ENCODE measurements around the gene MGMT.

The MGMT gene

DNA sequence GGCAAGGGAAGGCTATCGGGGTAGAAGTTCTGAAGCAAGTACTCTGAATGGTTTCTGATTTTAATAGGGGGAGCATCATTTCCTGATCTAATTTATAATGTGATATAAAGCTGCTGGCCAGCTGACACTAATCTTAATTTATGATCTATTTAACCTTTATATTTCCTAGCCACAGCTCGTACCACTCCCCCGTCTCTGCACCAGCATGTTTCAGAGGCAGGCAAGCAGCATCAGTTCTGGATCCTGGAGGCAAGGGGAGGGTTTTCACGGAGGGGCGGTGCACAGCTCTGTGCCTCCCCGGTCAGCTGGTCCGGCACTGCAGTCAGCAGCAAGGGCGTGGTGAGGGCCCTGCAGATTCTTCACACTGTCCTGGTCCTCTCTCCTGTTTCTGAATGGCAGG, 30.0 kb downstream of the MGMT start:
- no peak for DNase-seq

DNA sequence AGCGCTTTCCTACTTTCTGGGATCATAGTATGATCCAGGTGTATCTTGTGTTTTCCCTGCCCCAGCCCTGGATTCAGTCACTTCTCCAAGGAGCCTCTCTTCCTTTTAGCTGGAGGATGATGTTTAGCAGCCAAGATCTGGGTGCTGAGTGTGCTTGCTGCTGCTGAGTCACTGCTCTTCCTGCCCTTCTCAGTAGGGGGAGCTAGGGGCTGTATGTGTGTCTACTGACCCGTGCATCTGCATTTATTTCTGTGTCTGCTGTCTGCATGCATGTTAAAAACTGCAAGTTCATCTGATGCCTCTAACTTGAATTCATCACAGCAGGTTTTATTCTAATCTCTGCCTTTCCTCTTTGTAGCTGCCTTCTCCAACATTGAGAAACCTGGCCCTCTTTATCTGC, 31.6 kb downstream of the MGMT start:
- DNase-seq, result no peak

DNA sequence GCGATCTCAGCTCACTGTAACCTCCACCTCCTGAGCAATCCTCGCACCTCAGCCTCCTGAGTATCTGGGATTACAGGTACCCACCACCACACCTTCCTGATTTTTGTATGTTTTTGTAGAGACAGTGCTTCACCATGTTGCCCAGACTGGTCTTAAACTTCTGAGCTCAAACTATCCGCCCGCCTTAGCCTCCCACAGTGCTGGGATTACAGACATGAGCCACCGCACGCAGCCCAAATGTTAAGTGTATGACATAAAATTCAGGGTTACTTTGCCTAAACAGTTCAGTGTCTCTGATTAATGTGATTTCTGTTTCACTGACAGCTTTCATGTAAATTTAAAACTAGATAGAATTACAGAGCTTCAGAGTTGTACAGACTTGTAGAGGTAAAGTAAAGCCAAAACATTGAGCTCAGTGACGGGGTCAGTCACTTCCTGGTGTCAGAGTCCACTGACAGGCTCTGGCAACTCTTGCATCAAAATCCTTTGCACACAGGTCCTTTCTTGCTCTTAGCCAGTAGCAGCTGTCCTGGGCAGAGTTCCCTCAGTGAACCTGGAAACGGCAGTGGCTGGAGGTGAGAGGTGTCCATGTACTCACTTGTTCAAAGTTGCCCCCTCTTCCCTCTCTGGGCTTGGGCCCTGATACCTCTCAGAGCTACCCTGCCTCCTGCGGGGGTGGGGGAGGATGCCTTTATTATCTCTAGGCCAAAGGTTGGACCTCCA, 33.7 kb downstream of the MGMT start:
- no peak for DNase-seq

DNA sequence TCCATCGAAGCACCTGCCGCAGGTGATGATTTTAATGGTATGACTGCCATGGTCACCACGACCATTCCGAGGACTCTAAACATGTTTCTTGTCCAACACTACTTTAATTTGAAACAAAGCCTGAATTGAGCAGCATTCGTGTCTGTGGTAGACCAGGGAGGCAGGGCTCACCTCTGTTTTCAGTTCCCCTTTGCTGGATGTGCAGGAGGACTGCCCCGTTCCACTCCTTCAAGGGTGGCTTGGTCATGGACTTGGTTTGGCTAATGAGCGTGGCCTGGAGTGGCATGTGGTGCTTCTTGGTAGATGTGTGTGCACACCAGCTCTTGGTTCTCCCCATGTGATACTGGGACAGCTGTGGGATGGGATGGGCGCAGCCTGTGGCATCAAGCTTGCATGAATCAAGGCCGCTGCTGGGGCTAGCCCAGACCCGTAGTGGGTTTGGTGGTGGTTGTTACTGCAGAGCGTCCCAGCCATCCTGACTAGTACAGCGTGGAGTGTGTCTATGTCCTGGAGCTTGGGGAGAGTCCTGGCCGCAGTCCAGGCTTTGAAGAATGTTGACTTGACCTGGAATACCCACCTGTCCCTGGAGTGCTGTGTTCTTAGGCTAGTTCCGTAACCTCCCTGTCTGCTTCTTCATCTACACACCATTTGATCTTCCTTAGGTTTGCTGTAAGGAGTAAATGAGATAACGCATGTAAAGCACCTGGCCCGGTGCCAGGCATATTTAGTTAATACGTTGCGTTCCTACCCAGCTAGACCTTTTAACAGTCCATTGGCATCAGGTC, 34.8 kb downstream of the MGMT start:
- no peak for DNase-seq

DNA sequence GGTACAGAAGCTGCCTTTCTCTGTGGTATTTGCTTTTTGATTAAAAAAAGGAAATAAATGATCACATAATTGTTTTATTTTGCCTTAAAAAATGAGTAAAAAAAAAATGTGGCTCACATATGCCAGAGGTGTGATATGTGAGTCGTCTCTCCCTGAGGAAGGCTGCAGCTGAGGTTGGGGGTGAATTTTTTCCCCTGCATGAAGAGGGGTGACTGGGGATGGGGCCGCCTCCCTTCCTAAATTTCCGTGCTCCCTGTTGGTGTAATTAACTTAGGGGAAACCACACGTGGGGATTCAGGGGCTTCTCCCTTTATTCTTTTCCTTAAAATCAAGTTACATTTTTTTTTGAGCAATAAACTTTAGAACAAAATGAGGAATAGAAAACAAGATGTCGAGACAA, 35.4 kb downstream of the MGMT start:
- DNase-seq, result no peak

DNA sequence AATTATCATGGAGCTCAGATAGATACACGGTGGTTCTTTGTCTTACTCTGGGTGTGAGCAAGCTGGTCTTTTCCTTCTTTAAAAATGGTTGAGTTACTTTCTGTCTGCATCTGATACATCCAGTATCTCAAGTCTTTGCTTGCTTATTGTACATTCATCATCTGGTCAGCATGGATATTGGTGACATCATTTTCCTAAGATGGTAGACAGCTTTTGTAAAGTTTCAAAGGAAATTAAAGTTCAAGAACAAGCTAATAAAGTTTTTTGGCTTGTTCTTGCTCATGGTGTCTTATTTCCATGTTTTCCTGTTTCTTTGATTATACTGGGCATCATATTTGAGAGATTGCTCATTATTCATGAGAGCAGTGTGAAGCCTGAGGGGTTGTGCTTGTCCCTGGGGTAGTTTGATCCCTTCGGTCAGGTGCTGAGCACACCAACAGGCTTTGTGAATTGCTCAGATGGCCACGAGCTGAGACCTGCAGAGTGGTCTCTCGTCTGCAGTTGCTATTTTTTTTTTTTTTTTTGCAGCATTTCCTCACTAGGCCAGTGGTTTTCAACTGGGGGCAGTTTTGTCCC, 38.5 kb downstream of the MGMT start:
- DNase-seq, result no peak

DNA sequence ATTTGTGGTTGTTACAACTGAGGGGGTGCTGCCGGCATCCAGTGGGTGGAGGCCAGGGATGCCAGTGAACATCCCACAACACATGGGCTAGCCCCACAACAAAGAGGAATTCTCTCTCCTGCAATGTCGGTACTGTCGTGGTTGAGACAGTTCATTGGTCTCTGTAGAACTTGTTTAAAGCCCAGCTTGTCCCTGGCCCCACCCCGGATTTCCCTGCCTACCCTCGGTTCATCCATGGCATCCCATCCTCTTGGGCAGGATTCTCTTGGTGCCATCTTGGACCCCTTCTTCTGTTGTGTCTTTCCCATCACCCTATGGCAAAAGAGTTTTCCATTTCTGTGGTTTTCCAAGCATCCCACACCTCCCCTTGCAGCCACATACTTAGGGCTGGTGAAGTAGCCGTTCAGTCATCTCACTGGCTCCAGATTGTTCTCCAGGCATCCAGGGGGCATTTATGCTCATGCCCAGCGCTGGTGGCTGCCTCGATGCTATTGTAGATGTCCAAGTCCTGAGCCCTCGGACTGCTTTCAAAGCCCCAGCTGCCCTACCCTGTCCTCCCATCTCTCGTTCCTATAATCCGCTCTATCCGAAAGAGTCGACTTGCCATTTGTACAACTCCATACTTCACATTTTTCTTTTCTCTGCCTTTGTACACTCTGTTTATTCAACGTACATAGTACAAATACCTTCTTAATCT, 39.2 kb downstream of the MGMT start:
- DNase-seq, result no peak

DNA sequence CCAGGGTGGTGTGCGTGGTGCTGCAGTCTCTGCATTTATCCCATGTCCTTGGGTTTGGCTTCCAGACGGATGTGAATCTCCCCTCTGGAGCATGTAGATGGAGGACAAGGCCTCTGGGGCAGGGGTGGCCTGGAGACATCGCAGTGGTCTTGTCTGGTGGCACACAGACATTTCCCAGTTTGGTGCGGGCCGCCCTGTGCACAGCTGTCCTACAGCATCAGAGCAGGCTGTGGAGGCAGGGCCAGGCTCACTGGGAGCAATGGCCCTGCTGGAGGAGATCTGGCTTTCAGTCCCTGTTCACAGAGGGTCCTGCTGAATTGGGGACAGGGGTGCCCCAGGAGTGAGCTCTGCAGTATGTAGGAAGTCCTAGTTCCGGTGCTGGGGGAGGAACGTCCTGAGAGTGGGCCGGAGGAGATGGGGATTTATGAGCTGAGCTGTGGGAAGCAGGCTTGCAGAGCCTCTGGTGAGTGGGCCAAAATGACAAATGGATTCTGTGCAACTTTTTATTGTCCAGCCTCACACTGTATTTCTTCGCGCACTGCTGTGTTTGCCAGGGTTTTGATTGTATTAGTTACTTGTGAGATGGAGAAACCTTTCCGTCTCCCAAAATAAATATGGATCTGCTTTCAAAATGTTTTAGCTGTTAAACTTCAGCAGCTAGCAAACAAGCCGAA, 40.3 kb downstream of the MGMT start:
- no peak for DNase-seq

DNA sequence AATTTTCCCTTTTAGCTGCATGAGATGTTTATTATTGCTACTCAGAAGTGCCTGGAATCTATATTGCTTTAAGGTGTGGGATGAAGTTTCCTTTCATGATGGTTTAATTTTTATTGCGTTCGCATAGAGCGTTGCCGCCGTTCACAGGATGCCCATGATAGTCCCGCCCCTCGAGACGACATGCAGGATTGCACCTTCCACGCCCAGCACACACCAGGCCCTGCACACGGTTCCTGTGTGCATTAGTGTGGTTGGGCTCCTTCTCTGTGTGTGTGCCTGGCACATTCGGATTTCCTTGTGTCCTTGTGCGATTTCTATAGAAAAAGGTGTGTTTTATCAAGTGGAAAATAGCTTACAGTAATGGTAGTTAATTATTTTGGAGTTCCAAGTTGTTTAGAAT, 42.1 kb downstream of the MGMT start:
- no peak for DNase-seq

DNA sequence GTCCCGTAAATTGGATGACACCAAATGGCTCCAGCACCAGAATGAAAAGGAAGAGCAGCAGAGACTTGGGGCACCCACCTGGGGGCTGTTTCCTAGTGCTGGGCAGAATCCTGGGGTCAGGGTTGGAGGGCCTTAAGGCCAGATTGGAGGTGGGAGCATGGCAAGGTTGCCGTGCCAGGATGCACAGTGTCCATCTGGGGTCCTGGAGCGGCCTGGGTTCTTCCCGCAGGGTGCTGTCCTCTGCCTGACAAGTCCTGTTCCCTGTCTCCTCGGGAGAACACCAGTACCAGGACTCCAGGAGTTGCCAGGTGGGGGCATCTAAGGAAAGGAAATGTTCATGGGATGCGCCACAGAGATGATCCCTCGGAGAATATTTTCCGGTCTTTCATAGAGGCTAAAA, 42.8 kb downstream of the MGMT start:
- DNase-seq, result no peak

DNA sequence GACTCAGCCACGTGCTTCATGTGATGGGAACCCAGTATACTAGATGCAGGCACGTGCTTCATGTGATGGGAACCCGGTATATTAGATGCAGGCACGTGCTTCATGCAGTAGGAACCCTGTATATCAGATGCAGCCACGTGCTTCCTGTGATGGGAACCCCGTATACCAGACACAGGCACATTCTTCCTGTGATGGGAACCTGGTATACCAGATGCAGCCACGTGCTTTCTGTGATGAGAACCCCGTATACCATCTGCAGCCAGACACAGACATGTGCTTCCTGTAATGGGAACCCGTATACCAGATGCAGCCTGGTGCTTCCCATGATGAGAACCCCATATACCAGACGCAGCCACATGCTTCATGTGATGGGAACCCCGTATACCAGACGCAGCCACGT, 44.0 kb downstream of the MGMT start:
- no peak for DNase-seq

DNA sequence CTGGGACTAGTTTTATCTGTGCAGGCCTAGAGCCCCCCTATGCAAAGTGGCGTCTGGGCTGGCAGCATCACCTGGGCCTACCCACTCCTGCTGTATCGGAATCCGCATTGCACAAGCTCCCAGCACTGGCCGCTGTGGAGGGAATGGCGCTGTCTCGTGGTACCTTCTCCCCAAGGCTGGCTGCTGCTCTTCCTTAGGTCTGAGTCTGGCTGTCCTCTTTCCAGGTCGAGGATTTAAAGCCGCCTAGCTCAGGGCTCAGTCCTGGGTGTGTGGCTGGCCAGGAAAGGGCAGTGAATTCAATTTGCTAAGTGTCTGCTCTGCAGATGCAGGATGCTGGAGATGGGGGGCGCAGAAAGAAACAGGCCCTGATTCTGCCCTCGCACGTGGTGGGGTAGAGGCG, 44.7 kb downstream of the MGMT start:
- DNase-seq, result no peak

DNA sequence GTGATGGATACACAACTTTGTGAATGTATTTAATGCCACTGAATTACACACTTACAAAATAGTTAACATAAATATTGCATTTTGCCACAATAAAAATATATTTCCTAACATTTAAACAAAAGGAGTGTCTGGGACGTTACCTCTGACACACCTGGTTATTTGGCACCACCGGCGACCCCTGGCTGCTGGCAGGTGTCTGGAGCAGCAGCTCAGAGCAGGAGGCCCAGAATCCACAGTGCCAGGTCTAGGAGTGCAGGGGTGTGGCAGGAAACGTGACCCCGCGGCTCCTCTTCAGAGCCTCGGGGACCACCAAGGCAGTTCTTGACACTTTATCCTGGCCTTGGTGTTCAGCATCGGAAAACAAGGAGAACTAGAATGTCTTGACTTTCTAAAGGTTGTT, 46.3 kb downstream of the MGMT start:
- no peak for DNase-seq

DNA sequence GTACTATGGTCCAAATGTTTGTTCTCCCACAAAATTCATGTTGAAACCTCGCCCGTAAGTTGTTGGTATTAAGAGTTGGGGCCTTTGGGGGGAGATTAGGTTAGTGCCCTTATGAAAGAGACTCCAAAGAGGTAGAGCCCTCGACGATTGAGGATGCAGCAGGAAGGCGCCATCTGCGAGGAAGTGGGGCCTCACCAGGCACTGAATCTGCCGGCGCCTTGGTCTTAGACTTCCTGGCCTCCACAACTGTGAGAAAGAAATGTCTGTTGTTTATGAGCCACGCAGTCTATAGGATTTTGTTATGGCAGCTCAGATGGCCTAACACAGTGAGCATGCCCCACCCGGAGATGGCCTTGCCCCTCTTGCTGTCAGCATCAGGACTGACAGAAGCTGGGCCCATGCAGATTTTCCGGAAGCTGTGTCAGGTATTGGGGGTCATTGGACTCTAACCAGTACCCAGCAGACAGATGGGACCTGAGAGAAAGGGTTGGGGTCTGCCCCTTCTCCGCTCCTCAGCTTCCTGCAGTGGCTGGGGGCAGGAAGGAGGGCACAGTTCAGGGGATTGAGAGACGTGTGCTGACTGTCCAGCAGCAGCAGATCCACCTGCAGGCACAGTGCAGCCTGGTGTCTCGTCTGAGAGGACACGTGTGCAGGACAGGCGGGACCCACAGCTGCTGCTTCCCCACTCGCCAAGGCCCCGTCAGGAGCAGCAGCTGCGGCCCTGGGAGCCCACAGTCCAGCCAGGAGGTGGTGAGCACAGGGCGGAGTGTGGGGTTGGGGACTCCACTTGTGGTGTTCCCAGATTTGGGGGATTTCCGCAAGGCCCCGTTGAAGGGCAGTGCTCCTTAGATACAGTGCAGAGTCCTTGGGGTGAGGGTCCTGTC, 47.8 kb downstream of the MGMT start:
- no peak for DNase-seq

DNA sequence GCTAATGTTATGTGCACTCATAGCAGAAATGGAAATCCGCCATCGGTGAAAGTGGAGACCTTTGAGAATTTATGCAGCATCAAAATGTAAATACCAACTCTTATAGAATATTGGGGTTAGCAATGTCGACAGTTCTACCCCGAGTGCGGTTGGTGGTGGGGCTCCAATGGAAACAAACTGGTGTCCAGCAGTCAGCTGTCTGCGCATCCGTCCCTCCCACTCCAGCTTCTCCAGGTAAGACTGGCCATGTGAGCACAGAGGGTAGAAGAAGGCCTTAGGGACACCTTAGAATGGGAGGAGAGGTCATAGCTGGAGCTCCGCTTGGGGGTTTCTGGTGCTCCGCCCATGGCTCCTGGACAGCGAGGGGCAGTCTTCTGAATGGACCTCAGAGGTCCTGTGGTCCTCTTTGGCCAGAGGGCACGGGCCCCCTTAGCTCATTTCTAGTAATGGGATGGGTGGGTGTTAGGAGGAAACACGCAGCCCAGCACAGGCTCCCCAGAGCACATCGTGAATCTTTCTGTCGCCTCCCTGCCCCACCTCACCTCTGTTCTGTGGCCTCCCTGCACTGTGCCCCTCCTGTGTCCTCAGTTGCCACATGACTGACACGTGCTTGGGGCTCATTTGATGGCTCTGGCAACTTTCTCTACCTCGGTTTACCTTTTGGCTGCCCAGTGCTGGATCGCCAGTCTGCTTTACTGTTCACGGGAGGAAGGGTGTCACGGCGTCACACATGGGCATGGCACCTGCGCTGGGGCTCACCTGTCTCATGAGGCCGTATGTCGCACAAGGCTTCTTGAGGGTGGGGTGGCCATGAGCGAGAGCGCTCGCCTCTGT, 50.0 kb downstream of the MGMT start:
- DNase-seq, result no peak

DNA sequence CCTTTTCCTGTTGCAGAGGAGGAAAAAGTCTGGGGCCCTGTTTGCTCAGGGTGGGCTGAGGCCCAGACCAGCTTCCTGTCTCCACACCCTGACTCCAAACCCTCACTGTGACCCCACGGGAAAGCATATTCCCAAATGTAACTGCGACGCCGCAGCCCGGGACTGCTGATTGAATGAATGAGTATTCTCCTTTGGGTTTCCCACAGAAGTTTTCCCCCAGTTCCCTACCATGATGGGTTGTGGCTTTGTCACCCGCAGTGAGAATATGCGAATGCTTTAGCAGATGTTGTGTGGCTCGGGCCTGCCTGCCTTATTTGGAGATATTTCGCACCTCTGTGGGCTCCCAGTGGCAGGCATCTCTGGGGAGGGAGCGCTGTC, 50.6 kb downstream of the MGMT start:
- DNase-seq, result no peak

DNA sequence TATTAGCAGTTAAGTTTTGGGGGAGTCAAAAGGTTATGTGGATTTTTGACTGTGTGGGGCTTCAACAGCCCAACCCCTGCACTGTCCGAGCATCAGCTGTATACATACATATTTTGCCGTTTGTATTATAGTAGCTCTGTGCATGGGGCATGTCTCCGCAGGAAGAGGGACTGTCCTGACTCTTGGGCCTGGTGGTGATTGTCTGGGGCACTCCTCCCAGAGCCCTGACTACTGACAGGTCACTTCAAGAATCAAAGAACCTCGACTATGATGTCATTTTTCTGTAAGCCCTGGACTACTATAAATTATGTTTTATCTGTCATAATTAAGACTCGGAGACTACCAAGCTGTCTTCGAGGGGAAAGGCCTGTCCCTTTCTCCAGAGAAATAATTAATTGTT, 51.8 kb downstream of the MGMT start:
- DNase-seq, result no peak

DNA sequence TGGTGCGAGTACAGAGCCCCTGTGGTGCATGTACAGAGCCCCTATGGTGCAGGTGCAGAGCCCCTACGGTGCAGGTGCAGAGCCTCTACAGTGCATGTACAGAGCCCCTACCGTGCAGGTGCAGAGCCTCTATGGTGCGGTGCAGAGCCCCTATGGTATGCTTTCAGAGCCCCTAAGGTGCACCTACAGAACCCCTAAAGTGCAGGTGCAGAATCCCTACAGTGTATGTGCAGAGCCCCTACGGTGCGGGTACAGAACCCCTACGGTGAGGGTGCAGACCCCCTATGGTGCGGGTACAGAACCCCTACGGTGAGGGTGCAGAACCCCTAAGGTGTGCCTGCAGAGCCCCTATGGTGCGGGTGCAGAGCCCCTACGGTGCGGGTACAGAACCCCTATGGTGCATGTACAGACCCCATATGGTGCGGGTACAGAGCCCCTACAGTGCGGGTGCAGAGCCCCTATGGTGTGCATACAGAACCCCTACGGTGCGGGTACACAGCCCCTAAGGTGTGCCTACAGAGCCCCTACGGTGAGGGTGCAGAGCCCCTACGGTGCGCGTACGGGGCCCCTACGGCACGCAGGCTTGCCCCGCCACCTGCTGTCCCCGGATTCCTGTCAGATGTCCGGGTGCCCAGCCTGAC, 53.5 kb downstream of the MGMT start:
- no peak for DNase-seq

DNA sequence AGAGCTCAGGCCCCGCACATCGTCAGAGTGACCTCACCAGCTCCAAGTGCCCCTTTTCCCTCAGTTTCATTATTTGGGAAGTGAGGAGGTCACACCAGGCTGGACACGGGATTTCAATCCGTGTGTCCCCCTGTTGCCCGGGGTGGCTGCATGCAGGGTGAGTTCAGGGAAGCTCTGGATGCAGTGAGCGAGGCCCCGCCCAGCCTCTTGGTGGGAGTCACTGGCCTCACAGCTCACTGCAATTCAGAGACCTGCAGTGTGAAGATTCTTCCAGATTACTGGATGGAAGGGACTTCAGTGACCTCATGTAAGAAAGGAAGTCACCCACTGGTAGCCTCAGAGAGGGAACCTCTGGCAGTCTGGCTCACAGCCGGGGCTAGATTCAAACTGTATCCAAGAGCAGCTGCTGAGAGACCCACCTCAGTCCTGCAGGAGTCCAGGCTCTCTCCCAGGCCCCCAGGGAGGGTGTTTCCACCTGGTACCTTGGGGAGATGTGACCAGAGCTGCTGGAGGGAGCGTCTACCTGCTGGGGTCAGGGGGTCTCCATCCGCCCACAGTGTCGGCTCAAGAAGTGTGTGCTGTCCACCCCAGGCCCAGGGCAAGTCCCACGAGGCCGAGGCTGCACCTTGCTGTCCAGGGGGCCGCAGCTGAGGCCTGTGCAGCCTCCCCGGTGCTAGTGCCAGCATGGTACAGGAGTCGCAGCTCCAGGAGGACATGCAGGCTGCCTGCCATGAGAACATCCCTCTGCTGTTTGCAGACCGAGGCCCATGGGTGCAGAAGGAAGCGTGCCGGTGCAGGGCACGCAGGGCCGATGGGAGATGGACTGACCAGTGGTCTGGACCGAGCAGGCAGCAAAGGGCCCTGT, 54.4 kb downstream of the MGMT start:
- DNase-seq, result no peak

All from RPMI8226 (cell line).